ENCODE results near the gene HNRNPUL2.

HNRNPUL2 gene

DNA sequence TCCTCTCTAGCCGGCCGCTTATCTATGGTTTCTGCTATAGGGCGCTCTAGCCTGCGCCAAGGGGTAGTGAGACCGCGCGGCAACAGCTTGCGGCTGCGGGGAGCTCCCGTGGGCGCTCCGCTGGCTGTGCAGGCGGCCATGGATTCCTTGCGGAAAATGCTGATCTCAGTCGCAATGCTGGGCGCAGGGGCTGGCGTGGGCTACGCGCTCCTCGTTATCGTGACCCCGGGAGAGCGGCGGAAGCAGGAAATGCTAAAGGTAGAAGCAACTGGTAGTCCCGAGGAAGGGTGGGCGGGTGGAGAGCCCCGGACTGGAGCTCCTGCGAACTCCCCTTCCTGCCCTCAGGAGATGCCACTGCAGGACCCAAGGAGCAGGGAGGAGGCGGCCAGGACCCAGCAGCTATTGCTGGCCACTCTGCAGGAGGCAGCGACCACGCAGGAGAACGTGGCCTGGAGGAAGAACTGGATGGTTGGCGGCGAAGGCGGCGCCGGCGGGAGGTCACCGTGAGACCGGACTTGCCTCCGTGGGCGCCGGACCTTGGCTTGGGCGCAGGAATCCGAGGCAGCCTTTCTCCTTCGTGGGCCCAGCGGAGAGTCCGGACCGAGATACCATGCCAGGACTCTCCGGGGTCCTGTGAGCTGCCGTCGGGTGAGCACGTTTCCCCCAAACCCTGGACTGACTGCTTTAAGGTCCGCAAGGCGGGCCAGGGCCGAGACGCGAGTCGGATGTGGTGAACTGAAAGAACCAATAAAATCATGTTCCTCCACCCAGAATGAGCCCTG lies 55.5 kb downstream of the HNRNPUL2 start, which contains the start of the genes LBHD1 and UQCC3:
LBHD1 (minus strand) TSS at position 660 of the 782 bp plus-strand sequence. CDS start 2,236 bp downstream, outside the sequence.
UQCC3 (plus strand) TSS at position 66 of the 782 bp plus-strand sequence; CDS start at position 139, 73 bp downstream.
- in situ Hi-C loops (cut with MboI; ENCODE audit: low sequenced_read_pairs) = no loop called here

DNA sequence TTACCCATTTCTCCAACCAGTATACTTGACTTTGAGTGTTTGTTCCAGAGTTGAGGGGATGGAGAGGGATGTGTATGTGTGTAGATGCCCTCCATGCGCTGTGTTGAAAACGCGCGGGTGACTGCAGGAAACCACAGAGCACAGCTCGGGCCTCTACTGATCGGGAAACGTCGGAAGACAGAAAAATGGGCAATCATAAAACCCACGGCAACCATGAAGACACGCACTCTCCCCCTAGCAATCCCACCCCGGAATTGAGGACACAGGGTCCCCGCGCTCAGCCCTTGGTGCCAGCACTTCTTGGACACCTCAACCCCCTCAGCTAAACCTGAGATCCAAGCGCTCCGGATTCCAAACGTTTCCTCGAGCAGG lies 56.0 kb downstream of the HNRNPUL2 start:
- in situ Hi-C loops (cut with MboI; ENCODE audit: low sequenced_read_pairs) = no loop called here

DNA sequence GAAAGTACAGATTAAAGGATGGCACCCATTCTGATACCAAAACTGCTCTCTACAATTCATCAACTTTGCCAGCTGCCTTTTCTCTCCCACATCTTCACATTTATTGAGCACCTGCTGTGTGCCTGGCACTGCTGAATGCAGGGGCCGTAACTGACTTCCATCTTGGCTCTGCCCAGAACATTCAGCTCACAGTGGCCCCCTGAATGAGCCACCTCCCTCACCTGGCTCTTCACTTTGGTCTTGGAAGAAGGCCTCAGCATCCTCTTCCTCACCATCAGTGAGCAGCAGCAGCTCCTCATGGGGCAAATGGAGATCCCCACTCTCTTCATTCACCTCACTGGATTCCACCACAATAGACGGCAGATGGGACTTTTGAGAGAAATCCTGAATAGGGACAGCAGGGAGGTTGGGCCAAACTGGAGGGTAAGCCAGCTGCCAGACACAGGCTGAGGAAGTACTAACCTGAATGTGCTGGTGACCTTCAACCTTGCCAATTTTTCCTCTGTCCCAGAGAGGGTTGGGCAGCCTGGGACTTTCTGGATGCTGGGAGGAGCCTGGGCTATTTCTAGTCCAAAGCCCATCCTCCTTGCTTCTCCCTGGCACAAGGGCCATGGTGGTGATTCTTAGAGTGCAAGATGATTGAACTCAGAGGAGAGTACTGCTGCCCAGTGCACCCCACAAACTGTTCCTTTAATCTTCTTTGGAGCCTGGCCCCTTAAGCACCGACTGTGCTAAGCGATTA lies 57.7 kb downstream of the HNRNPUL2 start:
- in situ Hi-C loops (cut with MboI; ENCODE audit: low sequenced_read_pairs) = no loop called here

DNA sequence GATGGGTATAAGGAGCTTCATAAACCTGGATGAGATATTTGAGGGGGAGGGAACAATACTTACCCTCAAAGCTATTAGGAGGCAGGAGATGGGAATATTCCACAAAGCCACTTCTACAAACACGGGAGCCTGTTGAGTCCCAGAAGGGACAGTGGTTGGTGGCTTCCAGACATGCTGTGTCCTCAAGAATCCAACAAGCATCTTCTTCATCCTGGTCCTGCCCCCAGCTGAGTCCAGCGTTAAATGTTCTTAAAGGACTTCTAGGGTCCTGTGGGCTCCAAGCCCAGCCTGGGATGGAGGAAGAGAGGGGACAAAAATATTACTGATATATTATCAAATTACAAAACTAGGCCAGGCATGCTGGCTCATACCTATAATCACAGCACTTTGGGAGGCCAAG lies 59.8 kb downstream of the HNRNPUL2 start:
- in situ Hi-C loops (cut with MboI; ENCODE audit: low sequenced_read_pairs) = no loop called here

DNA sequence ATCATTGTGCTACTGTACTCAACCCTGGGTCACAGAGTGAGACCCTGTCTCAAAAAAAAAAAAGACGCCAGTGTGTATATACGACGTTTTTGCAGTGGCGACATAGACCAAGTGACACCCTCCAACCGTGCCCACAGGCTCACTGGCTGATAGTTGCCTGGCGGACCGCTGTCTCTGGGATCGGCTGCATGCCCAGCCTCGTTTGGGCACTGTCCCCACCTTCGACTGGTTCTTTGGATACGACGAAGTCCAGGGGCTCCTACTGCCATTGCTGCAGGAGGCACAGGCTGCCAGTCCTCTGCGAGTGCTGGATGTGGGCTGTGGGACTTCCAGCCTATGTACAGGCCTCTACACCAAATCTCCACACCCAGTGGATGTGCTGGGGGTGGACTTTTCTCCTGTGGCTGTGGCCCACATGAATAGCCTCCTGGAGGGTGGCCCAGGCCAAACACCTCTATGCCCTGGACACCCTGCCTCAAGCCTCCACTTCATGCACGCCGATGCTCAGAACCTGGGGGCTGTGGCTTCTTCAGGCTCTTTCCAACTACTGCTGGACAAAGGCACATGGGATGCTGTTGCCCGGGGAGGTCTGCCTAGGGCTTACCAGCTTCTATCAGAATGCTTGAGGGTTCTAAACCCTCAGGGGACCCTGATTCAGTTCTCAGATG lies 60.9 kb downstream of the HNRNPUL2 start:
- in situ Hi-C loops (cut with MboI; ENCODE audit: low sequenced_read_pairs) = no loop called here

DNA sequence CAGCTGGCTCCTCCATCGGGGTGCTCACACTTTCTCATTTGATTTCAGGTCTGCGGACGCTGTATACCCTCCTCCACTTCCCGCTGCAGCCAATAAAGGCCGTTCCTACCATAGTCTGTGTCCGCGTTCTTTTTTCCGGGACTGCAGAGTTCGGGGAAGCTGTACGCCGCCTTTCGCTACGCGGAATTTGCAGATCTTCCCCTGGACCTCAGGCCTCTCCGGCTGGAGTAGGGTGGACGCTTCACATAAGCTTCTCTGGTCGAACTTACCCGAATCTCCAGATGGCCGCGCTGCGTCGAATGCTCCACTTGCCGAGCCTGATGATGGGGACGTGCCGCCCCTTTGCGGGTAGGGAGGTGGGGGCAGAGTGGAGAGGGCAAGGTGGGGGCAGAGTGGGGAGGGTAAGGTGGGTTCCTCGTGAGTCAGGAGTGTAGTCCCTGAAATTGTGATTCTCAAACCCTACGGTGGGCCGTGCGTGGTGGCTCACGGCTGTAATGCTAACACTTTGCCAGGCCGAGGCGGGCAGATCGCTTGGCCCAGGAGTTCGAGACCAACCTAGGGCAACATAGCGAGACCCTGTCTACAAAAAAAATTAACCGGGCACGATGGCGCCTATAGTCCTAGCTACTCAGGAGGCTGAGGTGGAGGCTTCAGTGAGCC lies 61.5 kb downstream of the HNRNPUL2 start:
- in situ Hi-C loops (cut with MboI; ENCODE audit: low sequenced_read_pairs) = no loop called here

DNA sequence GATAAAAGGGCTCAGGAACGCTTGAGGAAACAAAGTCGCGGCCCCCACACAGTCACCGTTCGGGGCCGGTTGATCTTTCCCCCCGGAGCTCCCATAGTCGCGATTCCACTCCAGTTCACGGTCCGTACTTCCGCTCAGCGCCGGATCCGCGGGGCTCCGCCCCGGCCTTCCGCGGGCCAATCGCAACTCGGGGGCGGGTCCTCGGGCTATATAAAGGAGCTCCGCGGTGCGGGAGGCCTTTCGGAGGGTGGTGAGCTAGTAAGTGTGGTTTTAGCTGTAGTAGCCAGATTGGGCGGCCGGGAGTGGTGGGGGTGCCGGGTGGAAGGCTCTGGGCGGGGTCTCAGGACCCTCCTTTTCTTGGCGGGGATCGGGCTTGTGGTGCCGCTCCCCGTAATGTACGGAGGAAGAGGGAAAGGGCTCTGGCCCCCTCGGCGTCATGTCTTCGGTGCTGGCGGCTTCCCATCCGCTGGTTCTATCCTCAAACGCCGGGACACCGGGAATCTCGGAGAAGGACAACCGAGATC lies 62.1 kb downstream of the HNRNPUL2 start, which contains the start of the genes C11orf98 and CSKMT:
C11orf98 (minus strand) TSS at position 136 of the 524 bp plus-strand sequence; CDS start at position 95, 41 bp downstream.
CSKMT (plus strand) TSS at position 238 of the 524 bp plus-strand sequence. CDS start 568 bp downstream, outside the sequence.
- in situ Hi-C loops (cut with MboI; ENCODE audit: low sequenced_read_pairs) = no loop called here

DNA sequence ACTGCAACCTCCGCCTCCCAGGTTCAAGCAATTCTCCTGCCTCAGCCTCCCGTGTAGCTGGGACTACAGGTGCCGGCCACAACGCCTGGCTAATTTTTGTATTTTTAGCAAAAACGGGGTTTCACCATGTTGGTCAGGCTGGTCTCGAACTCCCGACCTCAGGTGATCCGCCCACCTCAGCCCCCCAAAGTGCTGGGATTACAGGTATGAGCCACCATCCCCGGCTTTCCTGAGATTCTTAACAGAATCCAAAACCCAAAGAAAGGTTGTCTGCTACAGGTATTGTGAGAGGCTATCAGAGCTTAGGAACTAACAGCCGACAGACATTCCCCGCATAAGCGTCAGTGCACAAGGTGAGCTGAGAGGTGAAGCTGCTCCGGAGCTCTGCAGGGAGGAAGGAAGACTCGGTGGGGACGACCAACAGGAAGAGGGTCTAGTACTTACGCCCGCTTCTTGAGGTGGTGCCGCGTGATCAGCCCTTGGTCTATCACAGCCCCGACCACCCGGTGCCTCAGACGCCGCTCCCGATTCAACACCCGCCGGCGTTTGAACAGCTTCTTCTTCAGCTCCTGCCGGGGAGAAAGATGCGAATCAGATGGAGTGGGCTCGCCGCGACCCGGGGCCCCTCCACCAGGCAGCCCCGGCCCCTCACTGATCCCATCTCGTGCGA lies 62.7 kb downstream of the HNRNPUL2 start:
- in situ Hi-C loops (cut with MboI; ENCODE audit: low sequenced_read_pairs) = no loop called here

Data from hTERT RPE-1 (cell line).